AG10803 (cell line): ENCODE measurements around the gene ARSH.
"Not testable (repeated sequence)": the region's sequence is repeated elsewhere in the genome, so short reads cannot be mapped to it uniquely, and the experiment has no call there.

Experiments used
- DNase-seq: peaks from one replicate; pipeline ENCODE4 v3.0.0; 2010; ENCODE audit warnings: low read depth
- H3K4me3 ChIP-seq: 2 replicates; pipeline ENCODE4 v1.5.1; 2011; ENCODE audit warnings: mild to moderate bottlenecking, low read length, control low read depth
- TF ChIP-seq, protein P1 (sequence below): conservative IDR thresholded peaks from 2 replicates; pipeline ENCODE4 v1.5.1; 2011; ENCODE audit warnings: mild to moderate bottlenecking, low read length, control low read depth, inconsistent platforms

Gene ARSH

GRCh38 chrX:2967012-2967411 lies 39.3 kb upstream of the ARSH start:
- H3K4me3 ChIP-seq = no peak overlapping the region
- no peak for DNase-seq
- TF ChIP-seq, protein P1, sequence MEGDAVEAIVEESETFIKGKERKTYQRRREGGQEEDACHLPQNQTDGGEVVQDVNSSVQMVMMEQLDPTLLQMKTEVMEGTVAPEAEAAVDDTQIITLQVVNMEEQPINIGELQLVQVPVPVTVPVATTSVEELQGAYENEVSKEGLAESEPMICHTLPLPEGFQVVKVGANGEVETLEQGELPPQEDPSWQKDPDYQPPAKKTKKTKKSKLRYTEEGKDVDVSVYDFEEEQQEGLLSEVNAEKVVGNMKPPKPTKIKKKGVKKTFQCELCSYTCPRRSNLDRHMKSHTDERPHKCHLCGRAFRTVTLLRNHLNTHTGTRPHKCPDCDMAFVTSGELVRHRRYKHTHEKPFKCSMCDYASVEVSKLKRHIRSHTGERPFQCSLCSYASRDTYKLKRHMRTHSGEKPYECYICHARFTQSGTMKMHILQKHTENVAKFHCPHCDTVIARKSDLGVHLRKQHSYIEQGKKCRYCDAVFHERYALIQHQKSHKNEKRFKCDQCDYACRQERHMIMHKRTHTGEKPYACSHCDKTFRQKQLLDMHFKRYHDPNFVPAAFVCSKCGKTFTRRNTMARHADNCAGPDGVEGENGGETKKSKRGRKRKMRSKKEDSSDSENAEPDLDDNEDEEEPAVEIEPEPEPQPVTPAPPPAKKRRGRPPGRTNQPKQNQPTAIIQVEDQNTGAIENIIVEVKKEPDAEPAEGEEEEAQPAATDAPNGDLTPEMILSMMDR = no peak

DNA sequence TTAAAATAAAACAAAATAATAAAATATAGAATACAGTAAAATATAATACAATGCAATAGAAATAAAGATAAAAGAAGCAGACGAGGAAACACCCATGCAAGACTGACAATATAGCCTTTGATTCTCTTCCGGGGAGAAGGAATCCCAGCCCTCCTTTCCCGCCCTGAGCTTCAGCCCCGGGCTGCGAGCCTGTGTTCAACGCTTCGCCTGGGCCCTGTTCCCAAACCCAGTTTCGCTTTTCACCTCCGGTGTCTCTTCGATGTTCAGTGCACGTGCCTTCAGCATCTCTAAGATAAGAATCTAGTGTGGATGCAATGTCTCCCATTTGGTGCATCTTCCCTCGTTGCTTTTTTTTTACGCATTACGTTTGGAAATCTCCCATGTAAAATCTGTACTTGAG lies 38.8 kb upstream of the ARSH start:
- H3K4me3 ChIP-seq = peak overlapping the region; percentile 15; the same call in 1 of the 2 replicates
- DNase-seq = no peak
- TF ChIP-seq, protein P1 = no peak

DNA sequence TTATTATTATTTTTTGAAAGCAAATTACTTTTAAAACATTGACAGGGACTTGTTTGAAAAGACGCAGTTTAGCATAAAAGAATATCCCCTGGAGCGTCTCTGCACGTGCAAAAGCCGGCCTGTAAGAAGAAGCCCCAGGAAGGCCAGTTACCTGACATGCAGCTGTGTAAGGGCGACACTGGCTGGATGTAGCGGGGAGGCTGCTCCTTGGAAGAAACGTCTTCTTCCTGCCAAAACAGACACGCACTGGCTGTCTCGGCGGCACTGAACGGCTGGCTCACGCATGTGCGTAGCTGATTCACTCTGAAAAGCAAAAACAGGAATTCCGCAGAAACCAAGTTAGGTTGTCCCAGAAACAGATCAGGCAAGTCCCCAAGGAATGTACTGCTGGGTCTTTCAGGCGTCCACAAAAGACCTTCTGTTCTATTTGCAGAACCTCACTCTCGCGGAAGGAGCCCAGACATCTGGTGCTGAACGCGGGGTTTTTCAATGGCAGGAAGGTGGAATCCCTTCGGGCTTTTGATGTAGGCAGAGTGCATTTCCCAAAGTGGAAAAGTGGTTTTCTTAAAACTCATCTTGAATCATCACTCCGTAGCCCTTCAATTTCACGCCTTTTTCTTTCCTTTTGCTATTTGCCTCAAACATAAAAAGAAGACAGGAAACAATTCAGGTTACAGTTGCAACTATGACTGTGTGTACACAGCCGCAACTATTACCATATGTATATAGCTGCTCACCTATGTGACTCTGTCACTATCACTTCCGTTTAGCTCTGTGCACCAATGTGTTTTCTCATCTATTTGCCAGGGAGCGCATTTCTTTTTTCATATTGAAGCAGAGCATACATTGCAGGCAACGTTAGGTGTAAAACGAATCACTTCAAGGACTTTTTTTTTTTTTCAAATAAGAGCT lies 38.1 kb upstream of the ARSH start:
- DNase-seq = peak; percentile 50
- TF ChIP-seq, protein P1 = no peak
- peak overlapping the region; percentile 35 for H3K4me3 ChIP-seq

DNA sequence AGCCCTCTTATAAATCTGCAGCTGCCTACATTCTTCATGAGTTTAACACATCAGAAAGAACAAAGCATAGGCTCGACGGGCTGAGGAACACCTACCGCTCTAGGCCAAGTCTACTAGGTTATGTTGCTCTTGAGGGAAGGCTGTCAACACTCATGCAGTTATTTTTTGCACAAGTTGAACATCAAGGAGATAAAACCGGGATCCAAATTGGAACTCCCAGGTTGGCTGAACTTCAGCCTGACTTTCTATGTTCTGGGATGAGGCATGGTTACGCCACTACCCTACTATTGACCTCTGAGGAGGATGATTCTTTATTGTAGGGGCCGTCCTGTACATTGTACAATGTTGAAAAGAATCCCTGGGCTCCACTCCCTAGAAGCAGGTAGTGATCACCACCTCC lies 37.3 kb upstream of the ARSH start:
- TF ChIP-seq, protein P1 = no peak
- no peak for DNase-seq
- H3K4me3 ChIP-seq = no peak overlapping the region

DNA sequence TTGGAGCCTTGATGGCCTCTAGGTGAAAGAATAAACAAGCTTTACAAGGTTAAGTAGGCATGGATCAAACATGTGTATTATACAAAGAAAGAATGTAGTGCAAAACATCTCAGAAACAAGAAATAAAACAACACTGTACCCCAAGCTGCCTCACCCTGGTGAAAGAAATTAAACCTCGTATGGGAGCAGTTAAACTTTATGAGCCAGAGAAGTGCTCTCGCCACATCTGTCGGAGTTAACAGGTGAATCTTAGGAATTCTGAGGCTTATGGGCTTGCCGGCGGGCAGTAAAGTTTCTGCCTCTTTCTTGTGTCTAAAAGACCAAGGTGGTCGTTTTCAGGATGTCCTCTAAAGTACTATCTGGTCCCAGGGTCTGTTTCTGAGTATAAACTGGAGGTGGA lies 34.0 kb upstream of the ARSH start:
- H3K4me3 ChIP-seq = no peak overlapping the region
- TF ChIP-seq, protein P1 = no peak
- DNase-seq = no peak

- DNase-seq = peak; percentile 13
- H3K4me3 ChIP-seq = no peak overlapping the region
- TF ChIP-seq, protein P1 = no peak
Measured at GRCh38 chrX:2974961-2975360, 31.4 kb upstream of the ARSH start.

DNA sequence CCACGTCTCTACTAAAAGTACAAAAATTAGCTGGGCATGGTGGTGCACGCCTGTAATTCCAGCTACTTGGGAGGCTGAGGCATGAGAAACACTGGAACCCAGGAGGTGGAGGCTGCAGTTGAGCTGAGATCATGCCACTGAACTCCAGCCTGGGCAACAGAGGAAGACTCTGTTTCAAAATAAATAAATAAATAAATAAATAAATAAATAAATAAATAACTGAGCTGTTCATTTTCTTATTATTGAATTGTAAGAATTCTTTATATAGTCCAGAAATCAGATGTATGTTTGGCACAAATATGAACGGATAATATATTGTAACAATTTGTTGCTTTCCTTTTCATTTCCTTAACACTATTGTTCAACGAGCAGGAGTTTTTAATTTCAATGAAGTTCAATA lies 27.7 kb upstream of the ARSH start:
- DNase-seq, H3K4me3 ChIP-seq: not testable (repeated sequence)
